ENCODE results near the gene TMED1. TPM values are rescaled to one million over a fixed set of nuclear protein-coding genes. Genes with fewer than 3 reads are reported as not detected.

The TMED1 gene
- total RNA-seq, 1 experiment from 2014 or later = 21.3 TPM

DNA sequence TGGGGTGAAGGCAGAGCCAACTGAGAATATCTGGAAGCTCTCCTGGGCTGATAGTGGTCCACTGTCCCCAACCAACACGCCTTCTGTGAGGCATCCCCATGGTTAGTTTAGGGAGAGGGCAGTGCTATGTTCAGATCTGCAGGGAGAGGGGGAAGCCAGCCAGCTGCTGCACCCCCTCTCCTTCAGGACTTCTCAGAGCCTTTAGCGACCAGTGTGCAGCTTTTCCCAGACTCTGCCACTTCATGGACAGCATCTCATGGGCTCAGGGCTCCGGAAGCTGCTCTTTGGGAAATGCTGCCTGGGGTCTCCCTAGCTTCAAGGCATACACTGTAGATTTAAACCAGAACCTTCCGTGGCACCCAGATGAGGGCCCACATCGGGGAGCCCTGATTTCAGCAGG lies 33.5 kb downstream of the TMED1 start:
- CTCF ChIA-PET = no interaction called here
- H3K27ac ChIP-seq = no peak overlapping the region
- H3K9me2 ChIP-seq (ENCODE audit: insufficient read depth) = no peaks in the 10 kb centered on the region
- POLR2A ChIA-PET (ENCODE audit: unreplicated experiment) = no interaction called here
- H3K4me1 ChIP-seq (replicated peaks; ENCODE audit: insufficient read depth) = no peaks in the 10 kb centered on the region
- H4K20me1 ChIP-seq (ENCODE audit: insufficient read depth) = no peaks in the 10 kb centered on the region
- no peaks in the 10 kb centered on the region for H3K9me3 ChIP-seq (ENCODE audit: insufficient read depth, low read depth)
- H3K4me2 ChIP-seq = no peak overlapping the region
- 0 out of 2 replicates have a peak, but pooled peaks cover 8% of the 10 kb centered on the region for H3K36me3 ChIP-seq (ENCODE audit: low read depth)
- H3K27me3 ChIP-seq (ENCODE audit: insufficient read depth, low read depth) = no peaks in the 10 kb centered on the region
- no TSS peak for BruUV-seq (replicated peaks)
- no peaks in the 10 kb centered on the region for H3F3A ChIP-seq (ENCODE audit: insufficient read depth, low read depth)
- no peaks in the 10 kb centered on the region for H3K79me2 ChIP-seq (ENCODE audit: low read depth)
- no peak overlapping the region for H2AFZ ChIP-seq
- TF ChIP-seq EZH2 (IDR thresholded peaks at IDR 0.05; ENCODE audit: low read depth) = no peak
- TF ChIP-seq, protein P1, sequence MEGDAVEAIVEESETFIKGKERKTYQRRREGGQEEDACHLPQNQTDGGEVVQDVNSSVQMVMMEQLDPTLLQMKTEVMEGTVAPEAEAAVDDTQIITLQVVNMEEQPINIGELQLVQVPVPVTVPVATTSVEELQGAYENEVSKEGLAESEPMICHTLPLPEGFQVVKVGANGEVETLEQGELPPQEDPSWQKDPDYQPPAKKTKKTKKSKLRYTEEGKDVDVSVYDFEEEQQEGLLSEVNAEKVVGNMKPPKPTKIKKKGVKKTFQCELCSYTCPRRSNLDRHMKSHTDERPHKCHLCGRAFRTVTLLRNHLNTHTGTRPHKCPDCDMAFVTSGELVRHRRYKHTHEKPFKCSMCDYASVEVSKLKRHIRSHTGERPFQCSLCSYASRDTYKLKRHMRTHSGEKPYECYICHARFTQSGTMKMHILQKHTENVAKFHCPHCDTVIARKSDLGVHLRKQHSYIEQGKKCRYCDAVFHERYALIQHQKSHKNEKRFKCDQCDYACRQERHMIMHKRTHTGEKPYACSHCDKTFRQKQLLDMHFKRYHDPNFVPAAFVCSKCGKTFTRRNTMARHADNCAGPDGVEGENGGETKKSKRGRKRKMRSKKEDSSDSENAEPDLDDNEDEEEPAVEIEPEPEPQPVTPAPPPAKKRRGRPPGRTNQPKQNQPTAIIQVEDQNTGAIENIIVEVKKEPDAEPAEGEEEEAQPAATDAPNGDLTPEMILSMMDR (conservative IDR thresholded peaks at IDR 0.05) = no peak
- intact Hi-C loops (cut with micrococcal nuclease; ENCODE audit: unreplicated experiment) = no loop called here
- no peak overlapping the region for H3K4me3 ChIP-seq
- no peak for DNase-seq

DNA sequence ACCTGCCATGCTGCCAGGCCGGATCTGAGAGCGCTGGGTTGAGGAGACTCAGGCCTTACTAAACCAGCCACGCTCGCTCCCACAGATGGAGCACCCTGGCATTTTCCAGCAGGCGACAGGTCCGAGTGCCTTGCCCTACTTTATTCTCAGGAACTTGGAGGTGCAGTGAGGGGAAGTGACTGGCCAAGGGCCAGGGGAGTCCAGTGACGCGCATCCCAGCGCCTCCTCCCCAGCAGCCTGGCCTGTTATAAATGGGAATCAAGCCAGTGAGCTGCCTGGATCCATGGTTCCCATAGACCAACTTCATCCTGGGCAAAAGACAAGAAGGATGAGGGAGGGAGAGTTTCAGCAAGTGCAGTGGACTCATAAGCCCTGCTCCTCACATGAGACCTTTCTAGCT lies 35.5 kb downstream of the TMED1 start:
- H4K20me1 ChIP-seq (ENCODE audit: insufficient read depth) = no peaks in the 10 kb centered on the region
- intact Hi-C loops (cut with micrococcal nuclease; ENCODE audit: unreplicated experiment) = no loop called here
- no peak overlapping the region for H3K27ac ChIP-seq
- TF ChIP-seq EZH2 (IDR thresholded peaks at IDR 0.05; ENCODE audit: low read depth) = no peak
- H3K79me2 ChIP-seq (ENCODE audit: low read depth) = no peaks in the 10 kb centered on the region
- H3K4me2 ChIP-seq = no peak overlapping the region
- ChIA-PET CTCF (no interaction called here), POLR2A (ENCODE audit: unreplicated experiment) (no interaction called here)
- BruUV-seq (replicated peaks) = no TSS peak
- H2AFZ ChIP-seq = no peak overlapping the region
- no peaks in the 10 kb centered on the region for H3K9me3 ChIP-seq (ENCODE audit: insufficient read depth, low read depth)
- 0 out of 2 replicates have a peak, but pooled peaks cover 13% of the 10 kb centered on the region for H3K36me3 ChIP-seq (ENCODE audit: low read depth)
- DNase-seq = no peak
- H3K27me3 ChIP-seq (ENCODE audit: insufficient read depth, low read depth) = no peaks in the 10 kb centered on the region
- no peaks in the 10 kb centered on the region for H3K4me1 ChIP-seq (replicated peaks; ENCODE audit: insufficient read depth)
- H3F3A ChIP-seq (ENCODE audit: insufficient read depth, low read depth) = no peaks in the 10 kb centered on the region
- no peaks in the 10 kb centered on the region for H3K9me2 ChIP-seq (ENCODE audit: insufficient read depth)
- H3K4me3 ChIP-seq = no peak overlapping the region

DNA sequence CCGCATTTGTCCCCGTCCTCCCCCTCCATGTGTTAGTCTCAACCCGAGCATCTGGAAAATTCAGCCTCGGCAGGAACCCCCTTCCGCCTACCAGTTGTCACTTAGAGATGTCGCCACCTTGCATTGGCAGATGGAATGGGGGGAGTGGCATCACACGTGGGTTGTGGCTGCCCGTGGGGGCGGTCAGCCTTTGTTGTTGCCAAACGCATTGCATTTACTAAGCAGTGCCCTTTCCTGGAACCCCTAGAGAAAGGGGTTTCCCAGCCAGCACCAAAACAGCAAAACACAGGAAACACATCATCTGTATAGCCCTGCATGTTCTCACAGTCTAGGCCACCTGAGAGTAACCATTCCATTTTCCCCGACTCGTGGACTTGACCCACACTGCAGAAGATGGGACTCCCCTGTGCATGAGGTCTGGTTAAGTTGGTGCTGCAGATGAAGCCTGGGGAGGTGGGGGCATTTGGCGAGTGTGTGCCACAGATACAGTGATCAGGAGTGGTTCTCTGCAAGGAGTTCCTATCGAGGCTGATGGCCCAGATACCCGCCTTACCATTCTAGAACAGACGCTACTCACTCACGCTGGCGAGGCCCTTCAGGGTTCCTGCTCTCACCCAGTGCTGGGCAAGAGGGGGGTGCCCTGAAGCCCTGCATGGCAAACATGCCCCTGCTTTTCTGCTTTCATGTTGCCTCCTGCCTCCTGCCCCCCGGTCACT lies 38.3 kb downstream of the TMED1 start:
- Histone ChIP-seq H3K9me3 (ENCODE audit: insufficient read depth, low read depth) (no peaks in the 10 kb centered on the region), H3K36me3 (ENCODE audit: low read depth) (0 out of 2 replicates have a peak, but pooled peaks cover 15% of the 10 kb centered on the region), H3K79me2 (ENCODE audit: low read depth) (no peaks in the 10 kb centered on the region), H3F3A (ENCODE audit: insufficient read depth, low read depth) (no peaks in the 10 kb centered on the region), H3K4me2 (no peak overlapping the region), H4K20me1 (ENCODE audit: insufficient read depth) (no peaks in the 10 kb centered on the region), H3K9me2 (ENCODE audit: insufficient read depth) (no peaks in the 10 kb centered on the region), H3K27me3 (ENCODE audit: insufficient read depth, low read depth) (no peaks in the 10 kb centered on the region), H3K4me1 (replicated peaks; ENCODE audit: insufficient read depth) (no peaks in the 10 kb centered on the region), H3K4me3 (no peak overlapping the region), H2AFZ (no peak overlapping the region), H3K27ac (no peak overlapping the region)
- no peak for DNase-seq
- POLR2A ChIA-PET (ENCODE audit: unreplicated experiment) = no interaction called here
- intact Hi-C loops (cut with micrococcal nuclease; ENCODE audit: unreplicated experiment) = no loop called here
- TF ChIP-seq, protein P1 (conservative IDR thresholded peaks at IDR 0.05) = no peak
- no peak for TF ChIP-seq EZH2 (IDR thresholded peaks at IDR 0.05; ENCODE audit: low read depth)
- no TSS peak for BruUV-seq (replicated peaks)
- CTCF ChIA-PET = no interaction called here

DNA sequence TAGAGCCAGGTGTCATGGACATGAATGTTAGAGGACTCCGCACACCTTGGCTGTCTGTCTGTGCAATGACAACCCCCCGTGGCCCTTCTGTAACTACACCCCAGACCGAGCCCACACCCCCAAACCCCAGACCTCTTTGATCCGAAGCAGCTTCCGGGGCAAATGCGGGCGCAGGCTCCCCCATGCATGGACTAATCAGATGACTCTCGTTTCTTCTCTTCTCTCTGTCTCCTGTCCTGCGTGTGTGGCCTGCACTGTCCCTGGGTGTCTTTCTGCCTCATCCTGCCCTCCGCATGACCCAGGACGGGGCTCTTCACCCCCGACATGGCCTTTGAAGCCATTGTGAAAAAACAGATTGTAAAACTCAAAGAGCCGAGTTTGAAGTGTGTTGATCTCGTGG lies 38.9 kb downstream of the TMED1 start:
- H3K36me3 ChIP-seq (ENCODE audit: low read depth) = 0 out of 2 replicates have a peak, but pooled peaks cover 11% of the 10 kb centered on the region
- no peak overlapping the region for H3K4me3 ChIP-seq
- H2AFZ ChIP-seq = no peak overlapping the region
- intact Hi-C loops (cut with micrococcal nuclease; ENCODE audit: unreplicated experiment) = no loop called here
- H3K4me1 ChIP-seq (replicated peaks; ENCODE audit: insufficient read depth) = no peaks in the 10 kb centered on the region
- 0 out of 2 replicates have a peak, but pooled peaks cover under 1% of the 10 kb centered on the region for H3F3A ChIP-seq (ENCODE audit: insufficient read depth, low read depth)
- no peaks in the 10 kb centered on the region for H3K79me2 ChIP-seq (ENCODE audit: low read depth)
- no peak overlapping the region for H3K4me2 ChIP-seq
- H3K9me3 ChIP-seq (ENCODE audit: insufficient read depth, low read depth) = no peaks in the 10 kb centered on the region
- BruUV-seq (replicated peaks) = no TSS peak
- H3K27me3 ChIP-seq (ENCODE audit: insufficient read depth, low read depth) = no peaks in the 10 kb centered on the region
- DNase-seq = no peak
- POLR2A ChIA-PET (ENCODE audit: unreplicated experiment) = no interaction called here
- CTCF ChIA-PET = no interaction called here
- no peaks in the 10 kb centered on the region for H4K20me1 ChIP-seq (ENCODE audit: insufficient read depth)
- no peak for TF ChIP-seq EZH2 (IDR thresholded peaks at IDR 0.05; ENCODE audit: low read depth)
- TF ChIP-seq, protein P1 (conservative IDR thresholded peaks at IDR 0.05) = no peak
- H3K27ac ChIP-seq = no peak overlapping the region
- no peaks in the 10 kb centered on the region for H3K9me2 ChIP-seq (ENCODE audit: insufficient read depth)
